Mucosa of descending colon (tissue), 3 donors: ENCODE results near the gene PIKFYVE. TPM values are rescaled to one million over a fixed set of nuclear protein-coding genes. Genes with fewer than 3 reads are reported as not detected.

Source experiments
- ATAC-seq: fragments of 200-7000 bp; cut with Tn5 transposase; one replicate; pipeline ENCODE4 v1.9.1; 2020; ENCODE audit warnings: mild to moderate bottlenecking, moderate library complexity
- DNase-seq, 3 donors: peaks; one replicate each; pipeline ENCODE4 v3.0.0-alpha.2; 2020
- H3K36me3 ChIP-seq: fragments of 200-600 bp; one replicate; pipeline ENCODE4 v1.8.0; 2021; ENCODE audit warnings: low read depth, mild to moderate bottlenecking
- H3K4me1 ChIP-seq: fragments of 200-600 bp; one replicate; pipeline ENCODE4 v1.8.0; 2021; ENCODE audit warnings: low read depth, mild to moderate bottlenecking
- H3K4me3 ChIP-seq: fragments of 200-600 bp; one replicate; pipeline ENCODE4 v1.8.0; 2021; ENCODE audit warnings: mild to moderate bottlenecking
- H3K9me3 ChIP-seq: fragments of 200-600 bp; one replicate; pipeline ENCODE4 v1.8.0; 2021; ENCODE audit warnings: mild to moderate bottlenecking
- intact Hi-C, 2 donors: fragments of 100-400 bp; cut with DNase I in 1 of 2; cut with micrococcal nuclease in 1 of 2; formaldehyde crosslinking; loops; one replicate each; pipeline versions ENCODE4 v1.11.0 to v1.11.1; 2022; cut with DNase I, micrococcal nuclease
- total RNA-seq, 3 donors: library from RNA; stranded (reverse); fragmentation: NEBNext Ultra II Directional in 2 of 3; extraction: Animal tissue kit (Norgen Biotek cat#: 25700) in 2 of 3; gene quantifications; one replicate each; pipeline versions ENCODE4 v1.2.1 to v1.2.4, GENCODE V29; 2021 to 2023
- TF ChIP-seq, protein P1 (sequence below): fragments of 200-600 bp; IDR thresholded peaks from one replicate; pipeline ENCODE4 v1.8.0; 2022; ENCODE audit warnings: antibody characterized with exemption, mild to moderate bottlenecking
- donor health status: DM: no; HTN: no; CAD: no; lungs with moderate emphysema.
- donor health status: DM: no; HTN: no; CAD: no.
- donor health status: DM: no; HTN: yes; CAD: no.

The PIKFYVE gene
- total RNA-seq, 3 donors from 2014 or later = 20.5 to 29.6 (median 25.2) TPM

DNA sequence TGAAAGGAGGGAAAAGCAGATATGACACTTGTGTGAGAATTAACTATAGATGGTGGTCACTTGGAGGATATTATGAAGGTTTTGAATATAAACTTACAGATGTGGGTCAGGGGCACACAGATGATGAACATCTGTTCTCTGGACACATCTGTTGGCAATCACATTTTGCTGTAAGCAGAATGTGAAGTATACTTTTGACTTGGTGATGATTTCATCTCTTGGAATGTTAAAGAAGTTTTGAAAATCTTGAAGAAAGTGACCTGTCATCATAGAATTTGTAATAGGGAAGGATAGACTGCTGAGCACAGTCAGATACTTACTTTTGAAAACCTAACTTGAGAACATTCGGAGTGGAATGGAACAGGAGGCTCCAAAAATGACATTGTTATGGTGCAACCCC, 40.2 kb downstream of the PIKFYVE start:
- TF ChIP-seq, protein P1, sequence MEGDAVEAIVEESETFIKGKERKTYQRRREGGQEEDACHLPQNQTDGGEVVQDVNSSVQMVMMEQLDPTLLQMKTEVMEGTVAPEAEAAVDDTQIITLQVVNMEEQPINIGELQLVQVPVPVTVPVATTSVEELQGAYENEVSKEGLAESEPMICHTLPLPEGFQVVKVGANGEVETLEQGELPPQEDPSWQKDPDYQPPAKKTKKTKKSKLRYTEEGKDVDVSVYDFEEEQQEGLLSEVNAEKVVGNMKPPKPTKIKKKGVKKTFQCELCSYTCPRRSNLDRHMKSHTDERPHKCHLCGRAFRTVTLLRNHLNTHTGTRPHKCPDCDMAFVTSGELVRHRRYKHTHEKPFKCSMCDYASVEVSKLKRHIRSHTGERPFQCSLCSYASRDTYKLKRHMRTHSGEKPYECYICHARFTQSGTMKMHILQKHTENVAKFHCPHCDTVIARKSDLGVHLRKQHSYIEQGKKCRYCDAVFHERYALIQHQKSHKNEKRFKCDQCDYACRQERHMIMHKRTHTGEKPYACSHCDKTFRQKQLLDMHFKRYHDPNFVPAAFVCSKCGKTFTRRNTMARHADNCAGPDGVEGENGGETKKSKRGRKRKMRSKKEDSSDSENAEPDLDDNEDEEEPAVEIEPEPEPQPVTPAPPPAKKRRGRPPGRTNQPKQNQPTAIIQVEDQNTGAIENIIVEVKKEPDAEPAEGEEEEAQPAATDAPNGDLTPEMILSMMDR = no peak
- H3K36me3 ChIP-seq = peaks cover 5% of the 10 kb centered on the region
- no peaks in the 10 kb centered on the region for H3K4me1 ChIP-seq
- H3K9me3 ChIP-seq = no peaks in the 10 kb centered on the region
- DNase-seq (no peak), ATAC-seq (no peak)
- no peak overlapping the region for H3K4me3 ChIP-seq
- intact Hi-C loops = no loop called here

- ATAC-seq = no peak
- intact Hi-C loops = no loop called here
- TF ChIP-seq, protein P1 = no peak
- no peak overlapping the region for H3K4me3 ChIP-seq
- no peaks in the 10 kb centered on the region for H3K36me3 ChIP-seq
- no peak for DNase-seq
- H3K9me3 ChIP-seq = no peaks in the 10 kb centered on the region
- no peaks in the 10 kb centered on the region for H3K4me1 ChIP-seq
These were observed 45.3 kb downstream of the PIKFYVE start for GRCh38 chr2:208311321-208311720.

DNA sequence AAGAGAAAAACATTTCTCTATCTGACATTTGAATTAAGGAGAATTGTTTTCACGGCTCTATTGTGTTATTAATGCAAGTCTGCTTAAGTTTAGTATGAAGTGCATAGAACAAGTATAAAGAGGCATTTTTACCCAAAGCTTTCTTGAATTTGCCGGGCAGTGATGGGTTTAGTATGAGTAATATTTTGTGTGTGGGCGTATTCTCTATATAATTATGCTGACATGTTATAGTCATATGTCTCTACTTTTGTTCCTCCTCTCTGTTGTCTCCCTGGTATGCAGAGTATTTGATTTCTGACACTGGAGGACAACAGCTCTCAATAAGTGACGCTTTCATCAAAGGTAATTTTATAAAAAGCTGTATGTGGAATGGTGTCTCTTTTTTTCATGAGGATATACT, 45.9 kb downstream of the PIKFYVE start:
- H3K4me3 ChIP-seq = no peak overlapping the region
- ATAC-seq (no peak), DNase-seq (no peak)
- no peaks in the 10 kb centered on the region for H3K9me3 ChIP-seq
- H3K36me3 ChIP-seq = no peaks in the 10 kb centered on the region
- no peaks in the 10 kb centered on the region for H3K4me1 ChIP-seq
- TF ChIP-seq, protein P1 = no peak
- intact Hi-C loops = no loop called here

- TF ChIP-seq, protein P1 = no peak
- intact Hi-C loops = no loop called here
- H3K4me3 ChIP-seq = no peak overlapping the region
- H3K4me1 ChIP-seq = no peaks in the 10 kb centered on the region
- peak; percentile 40 for ATAC-seq
- no peak for DNase-seq
- H3K9me3 ChIP-seq = no peaks in the 10 kb centered on the region
- H3K36me3 ChIP-seq = no peaks in the 10 kb centered on the region
These were observed 49.2 kb downstream of the PIKFYVE start for GRCh38 chr2:208315081-208315788.

DNA sequence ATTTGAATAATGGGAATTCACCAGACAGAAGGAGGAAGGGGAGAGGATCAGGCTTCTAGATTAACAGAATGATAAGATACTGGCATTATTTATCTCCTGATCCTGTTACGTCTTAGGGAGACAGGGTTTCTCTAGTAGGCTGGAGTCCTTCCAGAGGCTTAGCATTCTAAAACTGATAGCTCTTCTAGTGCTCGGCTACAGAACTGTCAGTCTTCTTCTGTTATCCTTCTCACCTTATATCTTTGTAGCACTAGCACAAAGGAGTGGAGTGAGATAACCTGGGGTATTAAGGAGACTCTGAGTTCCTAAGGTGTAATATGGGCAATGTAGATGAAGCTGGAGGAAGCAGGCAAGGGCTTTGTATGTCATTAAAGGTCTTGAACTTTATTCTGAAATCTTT, 52.1 kb downstream of the PIKFYVE start:
- ATAC-seq = no peak
- Histone ChIP-seq H3K4me3 (no peak overlapping the region), H3K4me1 (no peaks in the 10 kb centered on the region), H3K36me3 (no peaks in the 10 kb centered on the region), H3K9me3 (no peaks in the 10 kb centered on the region)
- TF ChIP-seq, protein P1 = no peak
- intact Hi-C loops = no loop called here
- no peak for DNase-seq
